ENCODE measurements around the gene MCM3.

DNA sequence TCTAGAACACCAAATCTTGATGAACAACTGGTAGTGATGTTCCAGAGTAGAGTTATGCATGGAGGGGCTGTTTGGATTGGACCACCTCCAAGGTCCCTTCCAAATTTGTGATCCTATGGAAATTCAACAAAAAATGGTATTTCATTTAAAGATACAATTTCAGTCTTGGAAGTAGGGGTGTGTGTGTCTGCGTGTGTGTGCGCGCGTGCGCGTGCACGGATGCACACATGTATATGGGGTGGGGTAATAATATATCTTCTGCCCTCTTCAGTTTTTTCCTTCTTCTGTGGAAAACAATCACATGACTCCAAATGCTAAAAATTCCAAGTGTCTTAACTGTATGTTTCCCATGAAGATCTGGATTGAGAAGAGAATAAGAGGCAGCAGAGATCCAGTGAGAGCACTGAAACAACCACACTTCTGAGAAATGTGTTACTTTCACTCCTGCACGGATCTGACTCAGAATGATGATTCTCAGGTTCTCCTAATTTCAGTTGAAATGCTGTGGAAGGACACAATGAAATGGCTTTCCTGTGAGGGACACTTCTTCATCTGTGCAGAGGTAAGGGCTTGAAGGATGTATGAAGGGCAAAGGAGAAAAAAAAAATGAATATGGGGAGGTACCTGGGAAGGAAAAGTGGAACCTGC, 29.7 kb downstream of the MCM3 start:
- TF ChIP-seq, protein P1, sequence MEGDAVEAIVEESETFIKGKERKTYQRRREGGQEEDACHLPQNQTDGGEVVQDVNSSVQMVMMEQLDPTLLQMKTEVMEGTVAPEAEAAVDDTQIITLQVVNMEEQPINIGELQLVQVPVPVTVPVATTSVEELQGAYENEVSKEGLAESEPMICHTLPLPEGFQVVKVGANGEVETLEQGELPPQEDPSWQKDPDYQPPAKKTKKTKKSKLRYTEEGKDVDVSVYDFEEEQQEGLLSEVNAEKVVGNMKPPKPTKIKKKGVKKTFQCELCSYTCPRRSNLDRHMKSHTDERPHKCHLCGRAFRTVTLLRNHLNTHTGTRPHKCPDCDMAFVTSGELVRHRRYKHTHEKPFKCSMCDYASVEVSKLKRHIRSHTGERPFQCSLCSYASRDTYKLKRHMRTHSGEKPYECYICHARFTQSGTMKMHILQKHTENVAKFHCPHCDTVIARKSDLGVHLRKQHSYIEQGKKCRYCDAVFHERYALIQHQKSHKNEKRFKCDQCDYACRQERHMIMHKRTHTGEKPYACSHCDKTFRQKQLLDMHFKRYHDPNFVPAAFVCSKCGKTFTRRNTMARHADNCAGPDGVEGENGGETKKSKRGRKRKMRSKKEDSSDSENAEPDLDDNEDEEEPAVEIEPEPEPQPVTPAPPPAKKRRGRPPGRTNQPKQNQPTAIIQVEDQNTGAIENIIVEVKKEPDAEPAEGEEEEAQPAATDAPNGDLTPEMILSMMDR (conservative IDR thresholded peaks at IDR 0.05 in 1 of 2, IDR thresholded peaks at IDR 0.05 in 1 of 2; ENCODE audit: low read depth in 1 of 2, low read length in 2 of 2) = no peak
- no peak for TF ChIP-seq EZH2 (IDR thresholded peaks at IDR 0.05; ENCODE audit: low read length, missing control alignments)
